GM12873 (cell line): ENCODE measurements around the gene PDPK1.
A peak's percentile ranks its signal among the peaks of the same experiment; 100 is the strongest.

ENCODE experiments used
- CTCF ChIP-seq: IDR thresholded peaks from 2 replicates; pipeline ENCODE4 v1.5.1; 2012; ENCODE audit warnings: low read depth, mild to moderate bottlenecking, moderate library complexity, low read length, control low read depth; ENCODE audit not compliant: insufficient read depth; ENCODE audit errors: missing control alignments

Gene PDPK1

GRCh38 chr16:2529061-2529931 lies 8.5 kb upstream of the PDPK1 start:
- TF ChIP-seq CTCF = peak; percentile 25

GRCh38 chr16:2529961-2530628 lies 7.7 kb upstream of the PDPK1 start:
- TF ChIP-seq CTCF = no peak

GRCh38 chr16:2530629-2531318 lies 7.0 kb upstream of the PDPK1 start:
- TF ChIP-seq CTCF = no peak

- no peak for TF ChIP-seq CTCF
Measured at GRCh38 chr16:2531371-2531695, 6.5 kb upstream of the PDPK1 start, which contains the start of gene CEMP1. Gene CEMP1 (minus strand): TSS chr16:2531408. CDS start chr16:2531073, 335 bp downstream.

- no peak for TF ChIP-seq CTCF
Measured at GRCh38 chr16:2531696-2532493, 5.9 kb upstream of the PDPK1 start.

GRCh38 chr16:2532494-2533141 lies 5.2 kb upstream of the PDPK1 start:
- no peak for TF ChIP-seq CTCF
